Caco-2 (cell line): ENCODE data around the gene MILR1. TPM values are rescaled to one million over a fixed set of nuclear protein-coding genes. Genes with fewer than 3 reads are reported as not detected.
A peak's percentile ranks its signal among the peaks of the same experiment; 100 is the strongest.

Experiments used
- BruUV-seq: library from RNA; stranded (reverse); fragments of 400-500 nt; replicated peaks from 2 replicates; lab custom pipeline; 2021; lab: Mats Ljungman, UMichigan
- CTCF ChIA-PET: fragments of 300-600 bp; sonication (Branson Sonifier 250); formaldehyde crosslinking; loops from one replicate; lab custom pipeline; 2022; ENCODE audit warnings: antibody characterized with exemption; lab: Charles Lee
- POLR2A ChIA-PET: fragments of 300-600 bp; sonication (Branson Sonifier 250); formaldehyde crosslinking; loops from one replicate; lab custom pipeline; 2022; ENCODE audit warnings: antibody characterized with exemption; lab: Charles Lee
- DNase-seq, 2 experiments: peaks; one replicate each; pipeline versions ENCODE4 v3.0.0 to v3.0.0-alpha.2; 2020 to 2022
- H3K27me3 ChIP-seq: replicated peaks from 2 replicates; pipeline ENCODE4 v1.6.0; 2011; ENCODE audit warnings: low read length; ENCODE audit not compliant: control insufficient read depth, insufficient read depth
- H3K36me3 ChIP-seq: 2 replicates; pipeline ENCODE4 v1.5.1; 2011; ENCODE audit warnings: low read length; ENCODE audit not compliant: control insufficient read depth, insufficient read depth
- H3K4me1 ChIP-seq: fragments of 250-450 bp; sonication (Bioruptor Pico); 2 replicates; pipeline ENCODE4 v1.5.1; 2020; ENCODE audit warnings: mild to moderate bottlenecking
- H3K4me3 ChIP-seq: 2 replicates; pipeline ENCODE4 v1.5.1; 2011; ENCODE audit warnings: low read depth, mild to moderate bottlenecking, control low read depth, low read length
- H3K9me3 ChIP-seq: fragments of 250-450 bp; sonication (Bioruptor Pico); 2 replicates; pipeline ENCODE4 v1.5.1; 2020; ENCODE audit warnings: mild to moderate bottlenecking, moderate library complexity
- H3K27ac Mint-ChIP-seq: one replicate; pipeline ENCODE4 v1.8.0; 2022; ENCODE audit warnings: mixed read lengths; ENCODE audit not compliant: unreplicated experiment
- H3K27me3 Mint-ChIP-seq: one replicate; pipeline ENCODE4 v1.8.0; 2022; ENCODE audit warnings: mixed read lengths; ENCODE audit not compliant: insufficient read depth, unreplicated experiment
- H3K36me3 Mint-ChIP-seq: one replicate; pipeline ENCODE4 v1.8.0; 2022; ENCODE audit warnings: mild to moderate bottlenecking, mixed read lengths; ENCODE audit not compliant: insufficient read depth, unreplicated experiment
- H3K4me1 Mint-ChIP-seq: one replicate; pipeline ENCODE4 v1.8.0; 2022; ENCODE audit warnings: low read depth, mixed read lengths; ENCODE audit not compliant: unreplicated experiment
- H3K4me3 Mint-ChIP-seq: one replicate; pipeline ENCODE4 v1.8.0; 2022; ENCODE audit warnings: mild to moderate bottlenecking, moderate library complexity, mixed read lengths; ENCODE audit not compliant: unreplicated experiment
- H3K9me3 Mint-ChIP-seq: one replicate; pipeline ENCODE4 v1.8.0; 2022; ENCODE audit warnings: mixed read lengths; ENCODE audit not compliant: unreplicated experiment
- CTCF ChIP-seq, 2 experiments: fragments of 200-600 bp in 1 of 2; IDR thresholded peaks; 1 replicate in 1 of 2; 2 replicates in 1 of 2; pipeline versions ENCODE4 v1.5.1 to v1.8.0; 2011 to 2022; ENCODE audit warnings: antibody characterized with exemption in 1 of 2, control low read depth in 1 of 2, inconsistent platforms in 1 of 2, low read depth in 1 of 2, low read length in 1 of 2, mild to moderate bottlenecking in 1 of 2, moderate library complexity in 1 of 2; ENCODE audit not compliant: insufficient read depth in 1 of 2, severe bottlenecking in 1 of 2, unreplicated experiment in 1 of 2
- intact Hi-C: fragments of 100-400 bp; cut with micrococcal nuclease; formaldehyde crosslinking; loops from one replicate; pipeline ENCODE4 v1.10.0; 2022; ENCODE audit not compliant: unreplicated experiment
- total RNA-seq: library from RNA; stranded (reverse); gene quantifications from 2 replicates; pipeline ENCODE4 v1.2.3, GENCODE V29; 2022

The MILR1 gene
- total RNA-seq, 1 experiment from 2014 or later, result not detected

GRCh38 chr17:64505340-64506200 is 56.7 kb downstream of the MILR1 start:
- H3K36me3 Mint-ChIP-seq, result peaks cover 85% of the 10 kb centered on the region
- TSS peak; percentile 19 for BruUV-seq
- H3K4me3 Mint-ChIP-seq, result peak overlapping the region; percentile 97
- H3K4me3 ChIP-seq, result peak overlapping the region; percentile 45
- DNase-seq, result peak; percentile 86 to 89
- H3K9me3 Mint-ChIP-seq, result no peaks in the 10 kb centered on the region
- no peaks in the 10 kb centered on the region for H3K9me3 ChIP-seq
- H3K36me3 ChIP-seq, result peaks cover 7% of the 10 kb centered on the region
- CTCF ChIA-PET, result interaction anchor here (0.6 to 1.7 kb wide), 3 partner anchors 9 to 590 kb away, joined by 3 to 9 read pairs (median 3); partner anchors contain the start of gene POLG2
- no peak for TF ChIP-seq CTCF (IDR thresholded peaks at IDR 0.05; ENCODE audit: insufficient read depth in 1 of 2, low read depth in 1 of 2, low read length in 1 of 2, severe bottlenecking in 1 of 2, unreplicated experiment in 1 of 2)
- POLR2A ChIA-PET, result interaction anchor here (0.6 to 3.3 kb wide), 5 partner anchors 8 to 551 kb away, joined by 3 to 79 read pairs (median 5); partner anchors contain the start of gene POLG2
- H3K27me3 ChIP-seq, result no peaks in the 10 kb centered on the region
- intact Hi-C loops, result loop anchor here (1.0 to 5.0 kb wide), 2 partner anchors 8 to 157 kb away; partner anchors contain the start of genes POLG2 and SMURF2
- H3K27ac Mint-ChIP-seq, result peak overlapping the region; percentile 100
- peaks cover 15% of the 10 kb centered on the region for H3K4me1 ChIP-seq
- peaks cover 43% of the 10 kb centered on the region for H3K4me1 Mint-ChIP-seq
- no peaks in the 10 kb centered on the region for H3K27me3 Mint-ChIP-seq

- H3K27ac Mint-ChIP-seq, result peak within 1 kb of the TSS; percentile 100
- Histone ChIP-seq H3K36me3 (peaks cover 2% of the 10 kb centered on the region), H3K4me3 (peak within 1 kb of the TSS; percentile 70), H3K9me3 (no peaks in the 10 kb centered on the region), H3K27me3 (no peaks in the 10 kb centered on the region), H3K4me1 (peaks cover 15% of the 10 kb centered on the region)
- BruUV-seq, result no TSS peak
- no peaks in the 10 kb centered on the region for H3K27me3 Mint-ChIP-seq
- peak; percentile 99 for DNase-seq
- H3K36me3 Mint-ChIP-seq, result peaks cover 85% of the 10 kb centered on the region
- CTCF ChIA-PET, result interaction anchor here (0.6 to 1.7 kb wide), 3 partner anchors 9 to 86 kb away, joined by 3 to 9 read pairs (median 5); partner anchors contain the start of gene POLG2
- POLR2A ChIA-PET, result interaction anchor here (0.6 to 3.3 kb wide), 6 partner anchors 9 to 1945 kb away, joined by 3 to 79 read pairs (median 5); partner anchors contain the start of gene POLG2
- peaks cover 42% of the 10 kb centered on the region for H3K4me1 Mint-ChIP-seq
- H3K9me3 Mint-ChIP-seq, result no peaks in the 10 kb centered on the region
- intact Hi-C loops, result loop anchor here (1.0 to 5.0 kb wide), 2 partner anchors 9 to 156 kb away; partner anchors contain the start of genes POLG2 and SMURF2
- peak within 1 kb of the TSS; percentile 97 for H3K4me3 Mint-ChIP-seq
- TF ChIP-seq CTCF (IDR thresholded peaks at IDR 0.05; ENCODE audit: insufficient read depth in 1 of 2, low read depth in 1 of 2, low read length in 1 of 2, severe bottlenecking in 1 of 2, unreplicated experiment in 1 of 2), result no peak
These were observed 57.3 kb downstream of the MILR1 start, which contains the start of gene DDX5 for GRCh38 chr17:64506201-64506575. TSS of gene DDX5 (minus strand) at chr17:64506289. CDS start at chr17:64506119, 170 bp downstream.
